Measurements from ENCODE around the gene GIGYF1. TPM values are rescaled to one million over a fixed set of nuclear protein-coding genes. Genes with fewer than 3 reads are reported as not detected.

Gene GIGYF1
- total and polyA plus RNA-seq, 2 of the 13 experiments (the other 11 are each of a cell fraction or from before 2014, with no cell fraction given) = 7.6 to 16.1 TPM

DNA sequence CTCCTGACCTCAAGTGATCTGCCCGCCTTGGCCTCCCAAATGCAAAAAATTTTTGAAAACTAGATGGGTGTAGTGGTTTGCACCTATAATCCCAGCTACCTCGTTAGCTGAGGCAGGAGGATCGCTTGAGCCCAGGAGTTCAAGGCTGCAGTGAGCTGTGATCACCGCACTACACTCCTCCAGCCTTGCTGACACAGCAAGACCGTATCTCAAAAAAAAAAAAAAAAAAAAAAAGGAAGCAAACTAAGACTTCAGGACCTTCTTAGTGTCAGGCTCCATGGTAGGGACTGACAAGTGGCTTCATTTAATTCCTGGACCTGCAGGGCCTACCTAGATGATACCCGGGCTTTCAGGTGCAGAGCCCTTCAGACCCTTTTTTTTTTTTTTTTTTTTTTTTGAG is 14.3 kb upstream of the GIGYF1 start:
- Histone ChIP-seq H2AFZ (ENCODE audit: low read length) (no peak overlapping the region), H3K36me3 (replicated peaks in 1 of 2; ENCODE audit: control insufficient read depth in 1 of 2, insufficient read depth in 2 of 2, low read length in 2 of 2) (no peaks in the 10 kb centered on the region), H3K79me2 (ENCODE audit: insufficient read depth, low read length) (peaks cover 18% of the 10 kb centered on the region), H3K4me3 (replicated peaks in 1 of 3; ENCODE audit: insufficient read depth in 1 of 3, low read depth in 2 of 3, low read length in 3 of 3) (no peak overlapping the region), H3K9ac (ENCODE audit: insufficient read depth, low read depth, low read length) (no peak overlapping the region), H3K27me3 (ENCODE audit: control insufficient read depth in 1 of 2, insufficient read depth in 2 of 2, low read length in 2 of 2) (no peaks in the 10 kb centered on the region), H3K27ac (ENCODE audit: extremely low read length, insufficient read depth, low read length) (no peak overlapping the region), H3K9me3 (ENCODE audit: low read length) (no peaks in the 10 kb centered on the region), H4K20me1 (ENCODE audit: insufficient read depth, low read length) (no peaks in the 10 kb centered on the region), H3K4me1 (ENCODE audit: insufficient read depth, low read length) (peaks cover 30% of the 10 kb centered on the region), H3K4me2 (ENCODE audit: low read depth, low read length) (0 out of 2 replicates have a peak overlapping the region, but pooled peaks have one; percentile 83)
- DNase-seq (ENCODE audit: low spot score) (no peak), ATAC-seq (no peak), FAIRE-seq (no peak)
- no TSS peak for BruUV-seq (replicated peaks)
- TF ChIP-seq, protein P1, sequence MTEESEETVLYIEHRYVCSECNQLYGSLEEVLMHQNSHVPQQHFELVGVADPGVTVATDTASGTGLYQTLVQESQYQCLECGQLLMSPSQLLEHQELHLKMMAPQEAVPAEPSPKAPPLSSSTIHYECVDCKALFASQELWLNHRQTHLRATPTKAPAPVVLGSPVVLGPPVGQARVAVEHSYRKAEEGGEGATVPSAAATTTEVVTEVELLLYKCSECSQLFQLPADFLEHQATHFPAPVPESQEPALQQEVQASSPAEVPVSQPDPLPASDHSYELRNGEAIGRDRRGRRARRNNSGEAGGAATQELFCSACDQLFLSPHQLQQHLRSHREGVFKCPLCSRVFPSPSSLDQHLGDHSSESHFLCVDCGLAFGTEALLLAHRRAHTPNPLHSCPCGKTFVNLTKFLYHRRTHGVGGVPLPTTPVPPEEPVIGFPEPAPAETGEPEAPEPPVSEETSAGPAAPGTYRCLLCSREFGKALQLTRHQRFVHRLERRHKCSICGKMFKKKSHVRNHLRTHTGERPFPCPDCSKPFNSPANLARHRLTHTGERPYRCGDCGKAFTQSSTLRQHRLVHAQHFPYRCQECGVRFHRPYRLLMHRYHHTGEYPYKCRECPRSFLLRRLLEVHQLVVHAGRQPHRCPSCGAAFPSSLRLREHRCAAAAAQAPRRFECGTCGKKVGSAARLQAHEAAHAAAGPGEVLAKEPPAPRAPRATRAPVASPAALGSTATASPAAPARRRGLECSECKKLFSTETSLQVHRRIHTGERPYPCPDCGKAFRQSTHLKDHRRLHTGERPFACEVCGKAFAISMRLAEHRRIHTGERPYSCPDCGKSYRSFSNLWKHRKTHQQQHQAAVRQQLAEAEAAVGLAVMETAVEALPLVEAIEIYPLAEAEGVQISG (CRISPR knock-in tag; IDR thresholded peaks at IDR 0.05) = no peak
- TF ChIP-seq ZNF747 (CRISPR knock-in tag; IDR thresholded peaks at IDR 0.05; ENCODE audit: borderline replicate concordance) (no peak), RBM39 (IDR thresholded peaks at IDR 0.05; ENCODE audit: low read depth, low read length, poor library complexity, severe bottlenecking) (no peak), PITX1 (CRISPR knock-in tag; IDR thresholded peaks at IDR 0.05) (no peak), U2AF1 (optimal IDR thresholded peaks at IDR 0.05; ENCODE audit: low read depth, low read length) (no peak), MAFF (IDR thresholded peaks at IDR 0.05; ENCODE audit: low read depth, low read length) (peak; percentile 40), MAFK (conservative IDR thresholded peaks at IDR 0.05 in 1 of 2, IDR thresholded peaks at IDR 0.05 in 1 of 2; ENCODE audit: low read length in 2 of 2) (peak; percentile 32 to 51; a peak in 2 of 4 replicates), JUN (CRISPR knock-in tag; IDR thresholded peaks at IDR 0.05) (no peak), TOPORS (CRISPR knock-in tag; IDR thresholded peaks at IDR 0.05) (no peak), TAF1 (CRISPR knock-in tag; IDR thresholded peaks at IDR 0.05) (no peak), ZNF34 (CRISPR knock-in tag; IDR thresholded peaks at IDR 0.05; ENCODE audit: borderline replicate concordance) (no peak), SCMH1 (CRISPR knock-in tag; IDR thresholded peaks at IDR 0.05; ENCODE audit: borderline replicate concordance) (no peak), MTF1 (CRISPR knock-in tag; IDR thresholded peaks at IDR 0.05) (no peak)
- TF ChIP-seq, protein P2, sequence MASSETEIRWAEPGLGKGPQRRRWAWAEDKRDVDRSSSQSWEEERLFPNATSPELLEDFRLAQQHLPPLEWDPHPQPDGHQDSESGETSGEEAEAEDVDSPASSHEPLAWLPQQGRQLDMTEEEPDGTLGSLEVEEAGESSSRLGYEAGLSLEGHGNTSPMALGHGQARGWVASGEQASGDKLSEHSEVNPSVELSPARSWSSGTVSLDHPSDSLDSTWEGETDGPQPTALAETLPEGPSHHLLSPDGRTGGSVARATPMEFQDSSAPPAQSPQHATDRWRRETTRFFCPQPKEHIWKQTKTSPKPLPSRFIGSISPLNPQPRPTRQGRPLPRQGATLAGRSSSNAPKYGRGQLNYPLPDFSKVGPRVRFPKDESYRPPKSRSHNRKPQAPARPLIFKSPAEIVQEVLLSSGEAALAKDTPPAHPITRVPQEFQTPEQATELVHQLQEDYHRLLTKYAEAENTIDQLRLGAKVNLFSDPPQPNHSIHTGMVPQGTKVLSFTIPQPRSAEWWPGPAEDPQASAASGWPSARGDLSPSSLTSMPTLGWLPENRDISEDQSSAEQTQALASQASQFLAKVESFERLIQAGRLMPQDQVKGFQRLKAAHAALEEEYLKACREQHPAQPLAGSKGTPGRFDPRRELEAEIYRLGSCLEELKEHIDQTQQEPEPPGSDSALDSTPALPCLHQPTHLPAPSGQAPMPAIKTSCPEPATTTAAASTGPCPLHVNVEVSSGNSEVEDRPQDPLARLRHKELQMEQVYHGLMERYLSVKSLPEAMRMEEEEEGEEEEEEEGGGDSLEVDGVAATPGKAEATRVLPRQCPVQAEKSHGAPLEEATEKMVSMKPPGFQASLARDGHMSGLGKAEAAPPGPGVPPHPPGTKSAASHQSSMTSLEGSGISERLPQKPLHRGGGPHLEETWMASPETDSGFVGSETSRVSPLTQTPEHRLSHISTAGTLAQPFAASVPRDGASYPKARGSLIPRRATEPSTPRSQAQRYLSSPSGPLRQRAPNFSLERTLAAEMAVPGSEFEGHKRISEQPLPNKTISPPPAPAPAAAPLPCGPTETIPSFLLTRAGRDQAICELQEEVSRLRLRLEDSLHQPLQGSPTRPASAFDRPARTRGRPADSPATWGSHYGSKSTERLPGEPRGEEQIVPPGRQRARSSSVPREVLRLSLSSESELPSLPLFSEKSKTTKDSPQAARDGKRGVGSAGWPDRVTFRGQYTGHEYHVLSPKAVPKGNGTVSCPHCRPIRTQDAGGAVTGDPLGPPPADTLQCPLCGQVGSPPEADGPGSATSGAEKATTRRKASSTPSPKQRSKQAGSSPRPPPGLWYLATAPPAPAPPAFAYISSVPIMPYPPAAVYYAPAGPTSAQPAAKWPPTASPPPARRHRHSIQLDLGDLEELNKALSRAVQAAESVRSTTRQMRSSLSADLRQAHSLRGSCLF (CRISPR knock-in tag; IDR thresholded peaks at IDR 0.05; ENCODE audit: borderline replicate concordance) = no peak
- TF ChIP-seq, protein P3, sequence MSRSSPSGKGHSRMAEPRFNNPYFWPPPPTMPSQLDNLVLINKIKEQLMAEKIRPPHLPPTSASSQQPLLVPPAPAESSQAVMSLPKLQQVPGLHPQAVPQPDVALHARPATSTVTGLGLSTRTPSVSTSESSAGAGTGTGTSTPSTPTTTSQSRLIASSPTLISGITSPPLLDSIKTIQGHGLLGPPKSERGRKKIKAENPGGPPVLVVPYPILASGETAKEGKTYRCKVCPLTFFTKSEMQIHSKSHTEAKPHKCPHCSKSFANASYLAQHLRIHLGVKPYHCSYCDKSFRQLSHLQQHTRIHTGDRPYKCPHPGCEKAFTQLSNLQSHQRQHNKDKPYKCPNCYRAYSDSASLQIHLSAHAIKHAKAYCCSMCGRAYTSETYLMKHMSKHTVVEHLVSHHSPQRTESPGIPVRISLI (CRISPR knock-in tag; IDR thresholded peaks at IDR 0.05; ENCODE audit: borderline replicate concordance) = 0 out of 2 replicates have a peak, but pooled peaks have one; percentile 21
- intact Hi-C loops (cut with micrococcal nuclease; ENCODE audit: unreplicated experiment) (no loop called here), in situ Hi-C loops (cut with HindIII; ENCODE audit: extremely low pct_ligation_motif_present, low pct_unique_long_range_greater_than_20kb) (loop anchor here (10.0 kb wide), 1 partner anchor 146 kb away; the partner anchor contains the start of gene SLC12A9)
- 96% methylated on average over 6 of the region's 6 CpGs for WGBS (ENCODE audit: low lambda C conversion rate)
- ChIA-PET CTCF (ENCODE audit: low intra/inter-chr PET ratio, low total read pairs) (no interaction called here), POLR2A (interaction anchor here (0.6 to 4.6 kb wide), 3 partner anchors 9 to 167 kb away, joined by 4 to 59 read pairs (median 5); partner anchors contain the start of genes EPO and SRRT)

All from HepG2 (cell line).